K562 (cell line): ENCODE results near the gene TTLL10. TPM values are rescaled to one million over a fixed set of nuclear protein-coding genes. Genes with fewer than 3 reads are reported as not detected.

Experiments
- ETV1 ChIP-seq: fragments of 450-650 bp; conservative IDR thresholded peaks from 2 replicates; pipeline ENCODE4 v1.6.1; 2016; ENCODE audit warnings: missing genetic modification characterization, control low read depth, low read depth, missing compliant biosample characterization
- RCOR1 ChIP-seq, 2 experiments: IDR thresholded peaks; 2 replicates each; pipeline ENCODE4 v1.6.1; 2012; ENCODE audit warnings: low read depth in 2 of 2, low read length in 2 of 2, borderline replicate concordance in 1 of 2, improper control_type of control experiment in 1 of 2
- TCFL5 ChIP-seq: fragments of 250-450 bp; sonication (Bioruptor Pico); conservative IDR thresholded peaks from 2 replicates; pipeline ENCODE4 v1.6.1; 2021; ENCODE audit warnings: mild to moderate bottlenecking, moderate library complexity, matching md5 sums
- U2AF2 ChIP-seq: fragments of 200-400 bp; formaldehyde crosslinking; optimal IDR thresholded peaks from 2 replicates; pipeline ENCODE3; 2017; ENCODE audit warnings: low read depth, mild to moderate bottlenecking, low read length
- ZBTB2 ChIP-seq: fragments of 450-650 bp; IDR thresholded peaks from 2 replicates; pipeline ENCODE4 v1.6.1; 2016; ENCODE audit warnings: antibody characterized with exemption
- ZBTB40 ChIP-seq, 2 experiments: fragments of 450-650 bp in 1 of 2; sonication (generic) in 1 of 2; formaldehyde crosslinking in 1 of 2; IDR thresholded peaks; 2 replicates each; pipeline versions ENCODE4 v1.7.1 to v1.9.0; 2016 to 2022; ENCODE audit warnings: inconsistent platforms in 1 of 2, mild to moderate bottlenecking in 1 of 2, missing genetic modification reagents in 1 of 2
- ZNF740 ChIP-seq, 3 experiments: fragments of 200-800 bp in 1 of 3; sonication (Bioruptor generic) in 1 of 3; sonication (generic) in 1 of 3; formaldehyde crosslinking in 1 of 3; IDR thresholded peaks; 2 replicates each; pipeline versions ENCODE4 v1.6.1 to v1.8.0; 2016 to 2022; ENCODE audit warnings: mild to moderate bottlenecking in 2 of 3, missing compliant biosample characterization in 2 of 3, missing genetic modification characterization in 2 of 3, missing genetic modification reagents in 1 of 3
- polyA plus RNA-seq, 8 experiments: library from polyadenylated mRNA; depleted of rRNA in 4 of 8; stranded (reverse) in 5 of 8; unstranded in 3 of 8; fragments of >200 nt; fragmentation: Nextera tagmentation in 2 of 8; fragmentation: Illumina TruSeq in 1 of 8; extraction: Ambion mirVana in 2 of 8; extraction: Trizol in 1 of 8; gene quantifications; 2 replicates each; pipeline versions ENCODE4 v1.2.1 to v1.2.3, GENCODE V29; 2011 to 2014; ENCODE audit warnings: inconsistent platforms in 1 of 8, missing spikeins in 1 of 8
- total RNA-seq, 7 experiments: library from RNA; depleted of rRNA in 6 of 7; stranded (reverse); fragments of >200 nt in 6 of 7; fragmentation: Illumina TruSeq in 2 of 7; extraction: Trizol in 2 of 7; gene quantifications; 2 replicates each; pipeline versions ENCODE4 v1.2.1 to v1.2.3, GENCODE V29; 2011 to 2021; ENCODE audit warnings: low replicate concordance in 1 of 7

The TTLL10 gene
- total and polyA plus RNA-seq, 9 of the 15 experiments (the other 6 are each of a cell fraction or from before 2014, with no cell fraction given), result not detected

- peak; percentile 35; the same call in 1 of the 2 replicates for TF ChIP-seq ZBTB2
- no peak; the same call in 1 of the 2 replicates for TF ChIP-seq ZBTB40 (IDR thresholded peaks at IDR 0.05)
- no peak for TF ChIP-seq ZBTB40 (CRISPR knock-in tag; IDR thresholded peaks at IDR 0.05)
- TF ChIP-seq TCFL5, result no peak
- no peak for TF ChIP-seq ETV1 (tag)
- no peak for TF ChIP-seq U2AF2
- peak in 1 of 2 experiments; percentile 83; a peak in 3 of 4 replicates for TF ChIP-seq RCOR1 (IDR thresholded peaks at IDR 0.05; ENCODE audit: borderline replicate concordance in 1 of 2, low read depth in 2 of 2, low read length in 2 of 2)
- peak; percentile 82; the same call in 1 of the 2 replicates for TF ChIP-seq ZNF740 (CRISPR knock-in tag; IDR thresholded peaks at IDR 0.05)
- no peak for TF ChIP-seq ZNF740 (tag; IDR thresholded peaks at IDR 0.05)
Observed at GRCh38 chr1:1208713-1209433, 35.2 kb downstream of the TTLL10 start (continued).
